ENCODE data around the gene GTF3C1. TPM values are rescaled to one million over a fixed set of nuclear protein-coding genes. Genes with fewer than 3 reads are reported as not detected.
A peak's percentile ranks its signal among the peaks of the same experiment; 100 is the strongest.

GTF3C1 gene
- total and polyA plus RNA-seq, 12 donors = 51.0 to 225 (median 84.3) TPM

- no peak for TF ChIP-seq CTCF (IDR thresholded peaks at IDR 0.05)
- TF ChIP-seq POLR2A (IDR thresholded peaks at IDR 0.05) = no peak
- Histone ChIP-seq H3K36me3 (replicated peaks in 1 of 2) (peaks cover 0 to 95% of the 10 kb centered on the region in 2 donors), H3K4me1 (replicated peaks in 1 of 2) (no peaks in the 10 kb centered on the region), H3K27me3 (no peaks in the 10 kb centered on the region), H3K27ac (no peak overlapping the region), H3K9me3 (replicated peaks in 1 of 3) (no peaks in the 10 kb centered on the region), H3K4me3 (no peak overlapping the region)
- intact Hi-C loops (cut with DNase I) = loop anchor here in 1 of 2 donors (10.0 kb wide), 1 partner anchor 54 kb away; no protein-coding TSS in a partner anchor
- 71 to 90% (median 85%) methylated on average over 2 of the region's 2 CpGs for WGBS, 4 donors
- DNase-seq = no peak
Observed at GRCh38 chr16:27539120-27539519, 10.6 kb downstream of the GTF3C1 start.

- no peak overlapping the region for H3K4me3 ChIP-seq
- WGBS, 4 donors = 60 to 68% (median 64%) methylated on average over 5 of the region's 5 CpGs
- H3K4me1 ChIP-seq (replicated peaks in 1 of 2) = no peaks in the 10 kb centered on the region
- TF ChIP-seq POLR2A (IDR thresholded peaks at IDR 0.05) (no peak), CTCF (IDR thresholded peaks at IDR 0.05) (no peak)
- DNase-seq = peak in 4 of 7 donors; percentile 18 to 66 (median 28)
- intact Hi-C loops (cut with DNase I) = loop anchor here in 1 of 2 donors (10.0 kb wide), 1 partner anchor 54 kb away; no protein-coding TSS in a partner anchor
- peaks cover 0 to 95% of the 10 kb centered on the region in 2 donors for H3K36me3 ChIP-seq (replicated peaks in 1 of 2)
- H3K27me3 ChIP-seq = no peaks in the 10 kb centered on the region
- H3K27ac ChIP-seq = no peak overlapping the region
- no peaks in the 10 kb centered on the region for H3K9me3 ChIP-seq (replicated peaks in 1 of 3)
Observed at GRCh38 chr16:27538528-27538927, 11.2 kb downstream of the GTF3C1 start.

- DNase-seq = no peak
- 91 to 95% (median 93%) methylated on average over 4 of the region's 4 CpGs for WGBS, 4 donors
- Histone ChIP-seq H3K27ac (no peak overlapping the region), H3K4me3 (no peak overlapping the region), H3K27me3 (no peaks in the 10 kb centered on the region), H3K9me3 (replicated peaks in 1 of 3) (no peaks in the 10 kb centered on the region), H3K4me1 (replicated peaks in 1 of 2) (no peaks in the 10 kb centered on the region), H3K36me3 (replicated peaks in 1 of 2) (peaks cover 0 to 95% of the 10 kb centered on the region in 2 donors)
- intact Hi-C loops (cut with DNase I) = loop anchor here in 1 of 2 donors (10.0 kb wide), 1 partner anchor 49 kb away; no protein-coding TSS in a partner anchor
- TF ChIP-seq POLR2A (IDR thresholded peaks at IDR 0.05) (no peak), CTCF (IDR thresholded peaks at IDR 0.05) (no peak)
Observed at GRCh38 chr16:27534256-27534655, 15.5 kb downstream of the GTF3C1 start.

GRCh38 chr16:27531826-27532800, 17.6 kb downstream of the GTF3C1 start:
- H3K4me1 ChIP-seq (replicated peaks in 1 of 2) = no peaks in the 10 kb centered on the region
- 72 to 80% (median 77%) methylated on average over 19 of the region's 19 CpGs for WGBS, 4 donors
- intact Hi-C loops (cut with DNase I) = loop anchor here in 1 of 2 donors (10.0 kb wide), 1 partner anchor 47 kb away; no protein-coding TSS in a partner anchor
- no peaks in the 10 kb centered on the region for H3K9me3 ChIP-seq (replicated peaks in 1 of 3)
- H3K36me3 ChIP-seq (replicated peaks in 1 of 2) = peaks cover 0 to 100% of the 10 kb centered on the region in 2 donors
- TF ChIP-seq POLR2A (IDR thresholded peaks at IDR 0.05) = no peak
- no peaks in the 10 kb centered on the region for H3K27me3 ChIP-seq
- no peak overlapping the region for H3K4me3 ChIP-seq
- no peak for DNase-seq
- H3K27ac ChIP-seq = no peak overlapping the region

All from adrenal gland (tissue), 12 donors.